GM18951 (cell line): ENCODE data around the gene NMNAT3.

Experiments used
- POLR2A ChIP-seq: IDR thresholded peaks from 4 replicates; pipeline ENCODE4 v1.6.1; 2011; ENCODE audit warnings: mild to moderate bottlenecking; ENCODE audit not compliant: insufficient read length, insufficient read depth; ENCODE audit errors: extremely low read depth
- in situ Hi-C: fragments of 300-500 bp; cut with MboI; formaldehyde crosslinking; loops from one replicate; pipeline ENCODE4 v1.12.0; 2022; ENCODE audit warnings: low sequenced_read_pairs, mixed read lengths, inconsistent platforms; ENCODE audit not compliant: unreplicated experiment

The NMNAT3 gene

GRCh38 chr3:139689708-139690228 is 12.0 kb upstream of the NMNAT3 start:
- in situ Hi-C loops = no loop called here
- no peak for TF ChIP-seq POLR2A

- TF ChIP-seq POLR2A = no peak
- in situ Hi-C loops = no loop called here
These were observed 11.3 kb upstream of the NMNAT3 start for GRCh38 chr3:139689122-139689521.

GRCh38 chr3:139687431-139687830 is 9.7 kb upstream of the NMNAT3 start:
- TF ChIP-seq POLR2A = no peak
- in situ Hi-C loops = no loop called here

GRCh38 chr3:139686624-139687023 is 8.9 kb upstream of the NMNAT3 start:
- in situ Hi-C loops = no loop called here
- no peak for TF ChIP-seq POLR2A

GRCh38 chr3:139686206-139686605 is 8.4 kb upstream of the NMNAT3 start:
- in situ Hi-C loops = no loop called here
- no peak for TF ChIP-seq POLR2A

- in situ Hi-C loops = no loop called here
These were observed 1.5 kb upstream of the NMNAT3 start for GRCh38 chr3:139679220-139679775.

GRCh38 chr3:139676632-139677387 is 962 bp downstream of the NMNAT3 start:
- in situ Hi-C loops = no loop called here
- no peak for TF ChIP-seq POLR2A

More at GRCh38 chr3:139679220-139679775, 1.5 kb upstream of the NMNAT3 start:
- TF ChIP-seq POLR2A = no peak

GRCh38 chr3:139676108-139676507 is 1.7 kb downstream of the NMNAT3 start:
- in situ Hi-C loops = no loop called here
- no peak for TF ChIP-seq POLR2A

- no peak for TF ChIP-seq POLR2A
- in situ Hi-C loops = no loop called here
These were observed 2.4 kb downstream of the NMNAT3 start for GRCh38 chr3:139675327-139675726.

GRCh38 chr3:139674571-139675260 is 3.1 kb downstream of the NMNAT3 start:
- in situ Hi-C loops = no loop called here

GRCh38 chr3:139672884-139673283 is 4.9 kb downstream of the NMNAT3 start:
- no peak for TF ChIP-seq POLR2A
- in situ Hi-C loops = no loop called here

More at GRCh38 chr3:139674571-139675260, 3.1 kb downstream of the NMNAT3 start:
- TF ChIP-seq POLR2A = no peak

- in situ Hi-C loops = no loop called here
These were observed 5.7 kb downstream of the NMNAT3 start for GRCh38 chr3:139671863-139672646.

GRCh38 chr3:139671107-139671506 is 6.7 kb downstream of the NMNAT3 start:
- no peak for TF ChIP-seq POLR2A
- in situ Hi-C loops = no loop called here

More at GRCh38 chr3:139671863-139672646, 5.7 kb downstream of the NMNAT3 start:
- no peak for TF ChIP-seq POLR2A

GRCh38 chr3:139670196-139670595 is 7.6 kb downstream of the NMNAT3 start:
- in situ Hi-C loops = no loop called here

More at GRCh38 chr3:139670196-139670595, 7.6 kb downstream of the NMNAT3 start:
- TF ChIP-seq POLR2A = no peak
